Esophagus muscularis mucosa (tissue), 4 donors: Measurements from ENCODE around the gene DNAAF1. TPM values are rescaled to one million over a fixed set of nuclear protein-coding genes. Genes with fewer than 3 reads are reported as not detected.

Experiments used
- DNase-seq: peaks from one replicate; pipeline ENCODE4 v3.0.0-alpha.2; 2017; ENCODE audit errors: extremely low spot score
- H3K27ac ChIP-seq, 4 donors: fragments of 200-600 bp; sonication (generic); replicated peaks in 1 of 4; 1 replicate in 3 of 4; 2 replicates in 1 of 4; pipeline ENCODE4 v1.5.1; 2016 to 2019; ENCODE audit warnings: mild to moderate bottlenecking in 1 of 4
- H3K27me3 ChIP-seq, 4 donors: fragments of 200-600 bp; sonication (generic); one replicate each; pipeline versions ENCODE4 v1.5.1 to v1.6.0; 2016 to 2019
- H3K36me3 ChIP-seq, 4 donors: fragments of 200-600 bp; sonication (generic); one replicate each; pipeline ENCODE4 v1.5.1; 2016 to 2019
- H3K4me1 ChIP-seq, 4 donors: fragments of 200-600 bp; sonication (generic); one replicate each; pipeline ENCODE4 v1.5.1; 2016 to 2019
- H3K4me3 ChIP-seq, 4 donors: fragments of 200-600 bp; sonication (generic); 1 replicate in 2 of 4; 2 replicates in 2 of 4; pipeline ENCODE4 v1.5.1; 2016 to 2019; ENCODE audit warnings: mild to moderate bottlenecking in 4 of 4, moderate library complexity in 1 of 4
- H3K9me3 ChIP-seq, 4 donors: fragments of 200-600 bp; sonication (generic); 1 replicate in 3 of 4; 2 replicates in 1 of 4; pipeline ENCODE4 v1.5.1; 2016 to 2019
- CTCF ChIP-seq, 3 experiments: fragments of 200-600 bp in 2 of 3; fragments of 450-650 bp in 1 of 3; sonication (generic) in 2 of 3; IDR thresholded peaks; one replicate each; pipeline ENCODE4 v1.5.1; 2017 to 2019; ENCODE audit warnings: antibody characterized with exemption in 3 of 3, mild to moderate bottlenecking in 2 of 3, moderate library complexity in 1 of 3
- EP300 ChIP-seq: sonication (generic); formaldehyde crosslinking; IDR thresholded peaks from one replicate; pipeline ENCODE4 v1.6.1; 2017; ENCODE audit warnings: antibody characterized with exemption
- POLR2A ChIP-seq: fragments of 450-650 bp; IDR thresholded peaks from one replicate; pipeline ENCODE4 v1.6.1; 2017; ENCODE audit warnings: antibody characterized with exemption, moderate library complexity, mild to moderate bottlenecking, low read depth
- POLR2AphosphoS5 ChIP-seq, 2 donors: sonication (generic); formaldehyde crosslinking; IDR thresholded peaks; one replicate each; pipeline ENCODE4 v1.6.1; 2017; ENCODE audit warnings: antibody characterized with exemption in 2 of 2
- WGBS: methylation state at CpG from one replicate; pipeline ENCODE4 v1.1.5; 2018; 5-methylcytosine and 5-hydroxymethylcytosine counted together
- intact Hi-C: fragments of 100-400 bp; cut with DNase I; formaldehyde crosslinking; loops from one replicate; pipeline ENCODE4 v1.15.1; 2023
- total RNA-seq, 4 donors: library from RNA; depleted of rRNA; stranded (reverse); fragments of >200 nt; gene quantifications; one replicate each; pipeline versions ENCODE4 v1.1.0 to v1.2.1, GENCODE V29; 2016

DNAAF1 gene
- total RNA-seq, 4 donors from 2014 or later = 0.66 to 0.78 TPM; not detected in 2

GRCh38 chr16:84205976-84206691, 61.0 kb downstream of the DNAAF1 start:
- Histone ChIP-seq H3K36me3 (no peaks in the 10 kb centered on the region), H3K27ac (no peak overlapping the region), H3K9me3 (no peaks in the 10 kb centered on the region), H3K27me3 (peaks cover 0 to 5% (median 0%) of the 10 kb centered on the region in 4 donors), H3K4me3 (no peak overlapping the region), H3K4me1 (no peaks in the 10 kb centered on the region)
- TF ChIP-seq POLR2AphosphoS5 (IDR thresholded peaks at IDR 0.05) = no peak
- TF ChIP-seq POLR2A = no peak
- TF ChIP-seq CTCF (IDR thresholded peaks at IDR 0.05) = no peak
- no peak for TF ChIP-seq EP300
- DNase-seq = no peak
- WGBS = 88% methylated on average over 18 of the region's 18 CpGs
- intact Hi-C loops = no loop called here

- 72% methylated on average over 4 of the region's 6 CpGs for WGBS
- Histone ChIP-seq H3K4me1 (no peaks in the 10 kb centered on the region), H3K4me3 (no peak overlapping the region), H3K27me3 (peaks cover 0 to 5% (median 0%) of the 10 kb centered on the region in 4 donors), H3K27ac (no peak overlapping the region), H3K9me3 (no peaks in the 10 kb centered on the region), H3K36me3 (no peaks in the 10 kb centered on the region)
- no peak for DNase-seq
- intact Hi-C loops = no loop called here
- TF ChIP-seq EP300 (no peak), CTCF (IDR thresholded peaks at IDR 0.05) (no peak), POLR2A (no peak), POLR2AphosphoS5 (IDR thresholded peaks at IDR 0.05) (no peak)
Observed at GRCh38 chr16:84207251-84207650, 62.1 kb downstream of the DNAAF1 start.

- H3K4me1 ChIP-seq = no peaks in the 10 kb centered on the region
- TF ChIP-seq POLR2A (no peak), CTCF (IDR thresholded peaks at IDR 0.05) (no peak), POLR2AphosphoS5 (IDR thresholded peaks at IDR 0.05) (no peak), EP300 (no peak)
- no peak overlapping the region for H3K27ac ChIP-seq
- peaks cover 0 to 5% (median 0%) of the 10 kb centered on the region in 4 donors for H3K27me3 ChIP-seq
- no peaks in the 10 kb centered on the region for H3K36me3 ChIP-seq
- no peak for DNase-seq
- no peaks in the 10 kb centered on the region for H3K9me3 ChIP-seq
- intact Hi-C loops = no loop called here
- WGBS = 82% methylated on average over 8 of the region's 8 CpGs
- H3K4me3 ChIP-seq = no peak overlapping the region
Observed at GRCh38 chr16:84207879-84208278, 62.8 kb downstream of the DNAAF1 start.

GRCh38 chr16:84209989-84210388, 64.9 kb downstream of the DNAAF1 start:
- Histone ChIP-seq H3K4me3 (no peak overlapping the region), H3K9me3 (no peaks in the 10 kb centered on the region), H3K36me3 (no peaks in the 10 kb centered on the region), H3K4me1 (no peaks in the 10 kb centered on the region), H3K27me3 (no peaks in the 10 kb centered on the region), H3K27ac (no peak overlapping the region)
- DNase-seq = no peak
- intact Hi-C loops = no loop called here
- 90% methylated on average over 2 of the region's 2 CpGs for WGBS
- TF ChIP-seq CTCF (IDR thresholded peaks at IDR 0.05) (no peak), POLR2A (no peak), EP300 (no peak), POLR2AphosphoS5 (IDR thresholded peaks at IDR 0.05) (no peak)

GRCh38 chr16:84212154-84212553, 67.0 kb downstream of the DNAAF1 start:
- Histone ChIP-seq H3K4me1 (no peaks in the 10 kb centered on the region), H3K36me3 (no peaks in the 10 kb centered on the region), H3K27me3 (no peaks in the 10 kb centered on the region), H3K27ac (no peak overlapping the region), H3K4me3 (no peak overlapping the region), H3K9me3 (no peaks in the 10 kb centered on the region)
- 63% methylated on average over 4 of the region's 4 CpGs for WGBS
- no peak for TF ChIP-seq CTCF (IDR thresholded peaks at IDR 0.05)
- TF ChIP-seq POLR2A = no peak
- TF ChIP-seq POLR2AphosphoS5 (IDR thresholded peaks at IDR 0.05) = no peak
- TF ChIP-seq EP300 = no peak
- intact Hi-C loops = no loop called here
- no peak for DNase-seq
